Measurements from ENCODE around the gene MRPS16. TPM values are rescaled to one million over a fixed set of nuclear protein-coding genes. Genes with fewer than 3 reads are reported as not detected.
"Not testable (repeated sequence)": the region's sequence is repeated elsewhere in the genome, so short reads cannot be mapped to it uniquely, and the experiment has no call there.

Gene MRPS16
- total RNA-seq, 4 donors from 2014 or later, result 30.3 to 50.3 (median 43.8) TPM

GRCh38 chr10:73261362-73261995 is 9.0 kb upstream of the MRPS16 start:
- Histone ChIP-seq H3K27me3 (no peaks in the 10 kb centered on the region), H3K4me3 (no peak overlapping the region), H3K27ac (no peak overlapping the region), H3K36me3 (no peaks in the 10 kb centered on the region), H3K9me3 (no peaks in the 10 kb centered on the region), H3K4me1 (no peaks in the 10 kb centered on the region)
- TF ChIP-seq, protein P1, sequence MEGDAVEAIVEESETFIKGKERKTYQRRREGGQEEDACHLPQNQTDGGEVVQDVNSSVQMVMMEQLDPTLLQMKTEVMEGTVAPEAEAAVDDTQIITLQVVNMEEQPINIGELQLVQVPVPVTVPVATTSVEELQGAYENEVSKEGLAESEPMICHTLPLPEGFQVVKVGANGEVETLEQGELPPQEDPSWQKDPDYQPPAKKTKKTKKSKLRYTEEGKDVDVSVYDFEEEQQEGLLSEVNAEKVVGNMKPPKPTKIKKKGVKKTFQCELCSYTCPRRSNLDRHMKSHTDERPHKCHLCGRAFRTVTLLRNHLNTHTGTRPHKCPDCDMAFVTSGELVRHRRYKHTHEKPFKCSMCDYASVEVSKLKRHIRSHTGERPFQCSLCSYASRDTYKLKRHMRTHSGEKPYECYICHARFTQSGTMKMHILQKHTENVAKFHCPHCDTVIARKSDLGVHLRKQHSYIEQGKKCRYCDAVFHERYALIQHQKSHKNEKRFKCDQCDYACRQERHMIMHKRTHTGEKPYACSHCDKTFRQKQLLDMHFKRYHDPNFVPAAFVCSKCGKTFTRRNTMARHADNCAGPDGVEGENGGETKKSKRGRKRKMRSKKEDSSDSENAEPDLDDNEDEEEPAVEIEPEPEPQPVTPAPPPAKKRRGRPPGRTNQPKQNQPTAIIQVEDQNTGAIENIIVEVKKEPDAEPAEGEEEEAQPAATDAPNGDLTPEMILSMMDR (IDR thresholded peaks at IDR 0.05), result no peak
- no peak for TF ChIP-seq POLR2A (IDR thresholded peaks at IDR 0.05)
- DNase-seq (ENCODE audit: low spot score in 2 of 2), result no peak
- 96% methylated on average over 9 of the region's 9 CpGs for WGBS

DNA sequence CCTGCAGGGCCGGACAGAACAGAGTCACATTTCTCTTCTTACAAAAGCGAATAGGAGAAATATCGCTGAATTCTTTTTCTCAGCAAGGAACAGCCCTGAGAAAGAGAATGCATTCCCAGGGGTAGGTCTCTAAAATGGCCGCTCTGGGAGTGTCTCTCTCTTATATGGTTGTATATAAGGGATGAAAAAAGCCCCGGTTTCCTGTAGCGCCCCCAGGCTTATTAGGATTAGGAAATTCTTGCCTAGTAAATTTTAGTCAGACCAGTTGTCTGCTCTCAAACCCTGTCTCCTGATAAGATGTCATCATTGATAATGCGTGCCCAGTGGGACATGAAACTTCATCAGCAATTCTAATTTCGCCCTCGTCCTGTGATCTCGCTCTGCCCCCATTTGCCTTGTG is 6.2 kb upstream of the MRPS16 start:
- WGBS, result 97% methylated on average over 10 of the region's 10 CpGs
- not testable (repeated sequence) for H3K27me3 ChIP-seq; H3K4me1 ChIP-seq; H3K36me3 ChIP-seq; H3K27ac ChIP-seq; DNase-seq (ENCODE audit: low spot score in 2 of 2); H3K4me3 ChIP-seq; H3K9me3 ChIP-seq

- 0% methylated on average over 4 of the region's 4 CpGs for WGBS
- DNase-seq (ENCODE audit: low spot score in 2 of 2), result no peak
- Histone ChIP-seq H3K27me3 (no peaks in the 10 kb centered on the region), H3K4me3 (peak overlapping the region; percentile 88), H3K9me3 (no peaks in the 10 kb centered on the region), H3K4me1 (peaks cover 25% of the 10 kb centered on the region), H3K36me3 (peaks cover 15% of the 10 kb centered on the region), H3K27ac (peak overlapping the region; percentile 95)
- no peak for TF ChIP-seq EP300 (IDR thresholded peaks at IDR 0.05)
- TF ChIP-seq POLR2A (IDR thresholded peaks at IDR 0.05), result no peak
- TF ChIP-seq, protein P1 (IDR thresholded peaks at IDR 0.05), result no peak
- no peak for TF ChIP-seq POLR2AphosphoS5 (IDR thresholded peaks at IDR 0.05)
Observed at GRCh38 chr10:73253225-73253555, 746 bp upstream of the MRPS16 start.

DNA sequence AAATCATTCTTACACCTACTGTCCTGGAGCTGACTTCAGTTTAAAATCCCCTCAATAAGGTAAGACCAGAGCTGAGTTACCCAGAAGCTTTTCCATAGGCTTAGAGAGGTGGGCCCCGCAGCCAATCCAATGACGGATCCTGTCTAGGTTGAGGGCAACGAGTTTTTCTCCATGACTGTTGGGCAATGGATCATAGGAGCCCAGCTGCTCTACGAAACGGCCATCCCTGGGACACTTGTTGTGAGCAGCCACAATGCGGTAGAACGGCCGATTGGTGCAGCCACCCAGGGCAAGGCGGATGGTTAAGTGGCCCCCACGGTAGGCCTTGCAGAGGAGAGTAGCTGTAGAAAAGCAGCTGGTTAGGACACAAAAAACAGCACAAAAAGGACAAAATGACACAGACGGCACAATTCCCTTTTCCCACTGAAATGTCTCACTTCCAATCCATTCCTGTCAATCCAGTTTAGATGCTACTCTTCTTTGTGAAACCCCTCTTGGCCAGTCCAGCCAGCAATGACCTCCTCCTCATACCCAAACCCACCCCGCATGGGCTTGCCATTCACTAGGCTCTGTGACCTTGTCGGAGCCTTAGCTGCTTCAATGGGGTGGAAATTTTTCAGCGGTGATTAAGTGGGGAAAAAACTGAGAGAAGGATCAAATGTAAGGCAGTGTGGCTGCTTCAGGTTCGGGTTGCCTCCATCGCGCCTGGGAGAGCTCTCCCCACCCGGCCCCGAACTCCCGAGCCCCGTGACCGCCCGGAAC is 580 bp downstream of the MRPS16 start:
- Histone ChIP-seq H3K4me1 (peaks cover 31% of the 10 kb centered on the region), H3K4me3 (peak overlapping the region; percentile 88), H3K27me3 (no peaks in the 10 kb centered on the region), H3K36me3 (peaks cover 15% of the 10 kb centered on the region), H3K27ac (peak overlapping the region; percentile 95), H3K9me3 (no peaks in the 10 kb centered on the region)
- DNase-seq (ENCODE audit: low spot score in 2 of 2), result no peak
- WGBS, result 25% methylated on average over 14 of the region's 23 CpGs
- TF ChIP-seq EP300 (IDR thresholded peaks at IDR 0.05) (no peak), POLR2AphosphoS5 (IDR thresholded peaks at IDR 0.05) (no peak), POLR2A (IDR thresholded peaks at IDR 0.05) (no peak)
- TF ChIP-seq, protein P1 (IDR thresholded peaks at IDR 0.05), result no peak

GRCh38 chr10:73248259-73248724 is 4.2 kb downstream of the MRPS16 start:
- no peak for DNase-seq (ENCODE audit: low spot score in 2 of 2)
- H3K27ac ChIP-seq, result no peak overlapping the region
- no peaks in the 10 kb centered on the region for H3K9me3 ChIP-seq
- peaks cover 28% of the 10 kb centered on the region for H3K36me3 ChIP-seq
- WGBS, result 80% methylated on average over 5 of the region's 5 CpGs
- H3K27me3 ChIP-seq, result no peaks in the 10 kb centered on the region
- no peak overlapping the region for H3K4me3 ChIP-seq
- TF ChIP-seq EP300 (IDR thresholded peaks at IDR 0.05) (no peak), POLR2A (IDR thresholded peaks at IDR 0.05) (no peak), POLR2AphosphoS5 (IDR thresholded peaks at IDR 0.05) (no peak)
- TF ChIP-seq, protein P1 (IDR thresholded peaks at IDR 0.05), result no peak
- peaks cover 57% of the 10 kb centered on the region for H3K4me1 ChIP-seq

Data from suprapubic skin (tissue), 4 donors.